ENCODE data around the gene FAM120C.

The FAM120C gene

DNA sequence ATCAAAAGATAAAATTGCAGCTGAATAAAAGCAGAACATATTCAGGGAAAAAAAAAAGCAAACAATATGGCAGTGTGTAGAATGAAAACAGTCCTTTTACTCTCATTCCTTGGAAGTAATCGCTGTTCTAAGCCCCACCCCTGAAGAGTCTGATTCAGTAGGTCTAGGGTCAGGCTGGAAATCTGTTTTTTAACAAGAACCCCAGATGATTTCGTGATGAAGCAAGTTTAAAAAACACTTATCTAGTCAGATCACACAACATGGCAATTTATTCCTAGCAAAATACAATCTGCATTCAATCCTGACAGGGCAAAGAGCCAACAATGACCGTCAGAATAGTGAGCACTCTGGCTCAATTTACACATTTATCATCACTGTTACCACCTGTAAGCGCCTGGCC is 16.1 kb downstream of the FAM120C start:
- in situ Hi-C loops (cut with HindIII; ENCODE audit: low sequenced_read_pairs) = no loop called here
- no peak for DNase-seq (ENCODE audit: low read depth, low spot score)
- H3K4me3 ChIP-seq (ENCODE audit: low read depth, low read length) = no peak overlapping the region
- TF ChIP-seq, protein P1, sequence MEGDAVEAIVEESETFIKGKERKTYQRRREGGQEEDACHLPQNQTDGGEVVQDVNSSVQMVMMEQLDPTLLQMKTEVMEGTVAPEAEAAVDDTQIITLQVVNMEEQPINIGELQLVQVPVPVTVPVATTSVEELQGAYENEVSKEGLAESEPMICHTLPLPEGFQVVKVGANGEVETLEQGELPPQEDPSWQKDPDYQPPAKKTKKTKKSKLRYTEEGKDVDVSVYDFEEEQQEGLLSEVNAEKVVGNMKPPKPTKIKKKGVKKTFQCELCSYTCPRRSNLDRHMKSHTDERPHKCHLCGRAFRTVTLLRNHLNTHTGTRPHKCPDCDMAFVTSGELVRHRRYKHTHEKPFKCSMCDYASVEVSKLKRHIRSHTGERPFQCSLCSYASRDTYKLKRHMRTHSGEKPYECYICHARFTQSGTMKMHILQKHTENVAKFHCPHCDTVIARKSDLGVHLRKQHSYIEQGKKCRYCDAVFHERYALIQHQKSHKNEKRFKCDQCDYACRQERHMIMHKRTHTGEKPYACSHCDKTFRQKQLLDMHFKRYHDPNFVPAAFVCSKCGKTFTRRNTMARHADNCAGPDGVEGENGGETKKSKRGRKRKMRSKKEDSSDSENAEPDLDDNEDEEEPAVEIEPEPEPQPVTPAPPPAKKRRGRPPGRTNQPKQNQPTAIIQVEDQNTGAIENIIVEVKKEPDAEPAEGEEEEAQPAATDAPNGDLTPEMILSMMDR (IDR thresholded peaks at IDR 0.05; ENCODE audit: low read depth, low read length) = no peak

DNA sequence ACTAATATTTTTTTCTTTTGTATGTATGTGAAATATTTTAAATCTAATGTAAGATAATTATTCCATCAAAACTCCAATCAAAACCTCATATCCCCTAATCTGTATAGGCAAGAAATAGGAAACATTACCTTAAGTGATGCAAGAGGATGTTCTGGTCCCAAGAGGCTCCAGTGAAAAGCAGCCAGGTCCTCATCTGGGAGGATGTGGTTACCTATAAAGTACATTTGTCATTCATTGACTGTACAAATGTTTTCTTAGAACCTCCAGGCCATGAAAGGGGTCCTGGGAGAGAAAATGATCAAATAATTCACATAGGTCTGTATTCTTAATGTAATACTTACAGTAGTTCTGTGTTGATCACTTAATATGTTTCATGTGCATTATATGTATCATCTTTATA is 25.5 kb downstream of the FAM120C start:
- no peak for DNase-seq (ENCODE audit: low read depth, low spot score)
- in situ Hi-C loops (cut with HindIII; ENCODE audit: low sequenced_read_pairs) = no loop called here

GRCh38 chrX:54134269-54134668 is 48.8 kb downstream of the FAM120C start:
- in situ Hi-C loops (cut with HindIII; ENCODE audit: low sequenced_read_pairs) = no loop called here
- DNase-seq (ENCODE audit: low read depth, low spot score) = no peak
- H3K4me3 ChIP-seq (ENCODE audit: low read depth, low read length) = no peak overlapping the region
- TF ChIP-seq, protein P1 (IDR thresholded peaks at IDR 0.05; ENCODE audit: low read depth, low read length) = no peak

More for the DNA sequence above, 25.5 kb downstream of the FAM120C start:
- TF ChIP-seq, protein P1 (IDR thresholded peaks at IDR 0.05; ENCODE audit: low read depth, low read length) = no peak
- no peak overlapping the region for H3K4me3 ChIP-seq (ENCODE audit: low read depth, low read length)

DNA sequence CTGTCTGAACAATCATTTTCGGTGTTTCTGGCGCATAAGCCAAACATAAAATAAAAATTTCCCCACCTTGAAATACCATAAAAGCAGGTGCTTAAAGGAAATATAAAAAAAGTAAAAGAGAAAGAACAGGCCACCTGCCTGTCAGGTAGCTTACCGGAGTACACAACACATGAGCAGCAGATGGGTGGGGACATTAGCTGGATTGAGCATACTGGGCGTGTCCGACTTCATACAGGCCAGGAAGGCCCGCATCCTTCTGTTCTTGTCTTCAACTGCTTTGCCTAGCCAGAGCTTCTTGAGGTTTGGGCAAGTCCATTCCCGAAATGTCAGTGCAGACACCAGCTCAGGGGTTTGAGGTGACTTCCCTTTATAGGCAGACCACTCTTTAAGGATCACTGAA is 66.7 kb downstream of the FAM120C start:
- in situ Hi-C loops (cut with HindIII; ENCODE audit: low sequenced_read_pairs) = no loop called here
- no peak overlapping the region for H3K4me3 ChIP-seq (ENCODE audit: low read depth, low read length)
- TF ChIP-seq, protein P1 (IDR thresholded peaks at IDR 0.05; ENCODE audit: low read depth, low read length) = no peak
- no peak for DNase-seq (ENCODE audit: low read depth, low spot score)

GRCh38 chrX:54093571-54093970 is 89.5 kb downstream of the FAM120C start:
- TF ChIP-seq, protein P1 (IDR thresholded peaks at IDR 0.05; ENCODE audit: low read depth, low read length) = no peak
- DNase-seq (ENCODE audit: low read depth, low spot score) = no peak
- in situ Hi-C loops (cut with HindIII; ENCODE audit: low sequenced_read_pairs) = no loop called here

GRCh38 chrX:54093159-54093558 is 89.9 kb downstream of the FAM120C start:
- H3K4me3 ChIP-seq (ENCODE audit: low read depth, low read length) = no peak overlapping the region
- no peak for DNase-seq (ENCODE audit: low read depth, low spot score)
- in situ Hi-C loops (cut with HindIII; ENCODE audit: low sequenced_read_pairs) = no loop called here
- TF ChIP-seq, protein P1 (IDR thresholded peaks at IDR 0.05; ENCODE audit: low read depth, low read length) = no peak

More at GRCh38 chrX:54093571-54093970, 89.5 kb downstream of the FAM120C start:
- H3K4me3 ChIP-seq (ENCODE audit: low read depth, low read length) = no peak overlapping the region

DNA sequence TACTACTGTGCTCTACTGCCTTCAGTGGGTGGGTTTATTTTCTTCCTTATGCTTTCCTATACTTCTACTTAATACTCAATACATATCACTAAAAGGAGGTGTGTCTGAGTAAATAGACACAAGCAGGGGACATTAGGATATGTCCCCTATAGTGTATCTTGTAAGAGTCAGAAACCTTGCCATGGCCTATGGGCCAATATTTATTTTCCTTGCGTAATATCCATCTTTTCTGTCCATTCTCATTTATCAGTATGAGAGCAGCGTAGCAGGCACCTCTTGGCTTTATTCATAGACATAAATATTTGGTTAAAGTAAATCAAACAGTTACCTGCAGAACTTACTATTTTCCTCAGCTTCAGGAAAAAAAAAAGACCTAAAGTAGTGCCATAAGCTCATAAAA is 92.2 kb downstream of the FAM120C start:
- DNase-seq (ENCODE audit: low read depth, low spot score) = no peak
- in situ Hi-C loops (cut with HindIII; ENCODE audit: low sequenced_read_pairs) = no loop called here
- H3K4me3 ChIP-seq (ENCODE audit: low read depth, low read length) = no peak overlapping the region
- TF ChIP-seq, protein P1 (IDR thresholded peaks at IDR 0.05; ENCODE audit: low read depth, low read length) = no peak

Measured in astrocyte of the spinal cord (primary cell).